Left kidney (tissue), 2 donors: ENCODE measurements around the gene ATP8A2. TPM values are rescaled to one million over a fixed set of nuclear protein-coding genes. Genes with fewer than 3 reads are reported as not detected.
"Not testable (repeated sequence)": the region's sequence is repeated elsewhere in the genome, so short reads cannot be mapped to it uniquely, and the experiment has no call there.

Experiments
- DNase-seq: peaks from one replicate; pipeline ENCODE4 v3.0.0-alpha.2; 2013
- polyA plus RNA-seq: library from polyadenylated mRNA; unstranded; fragments of 120-200 nt; gene quantifications from one replicate; pipeline ENCODE4 v1.2.1, GENCODE V29; 2013; ENCODE audit not compliant: insufficient read length

ATP8A2 gene
- polyA plus RNA-seq, 1 donor = 6.8 TPM

DNA sequence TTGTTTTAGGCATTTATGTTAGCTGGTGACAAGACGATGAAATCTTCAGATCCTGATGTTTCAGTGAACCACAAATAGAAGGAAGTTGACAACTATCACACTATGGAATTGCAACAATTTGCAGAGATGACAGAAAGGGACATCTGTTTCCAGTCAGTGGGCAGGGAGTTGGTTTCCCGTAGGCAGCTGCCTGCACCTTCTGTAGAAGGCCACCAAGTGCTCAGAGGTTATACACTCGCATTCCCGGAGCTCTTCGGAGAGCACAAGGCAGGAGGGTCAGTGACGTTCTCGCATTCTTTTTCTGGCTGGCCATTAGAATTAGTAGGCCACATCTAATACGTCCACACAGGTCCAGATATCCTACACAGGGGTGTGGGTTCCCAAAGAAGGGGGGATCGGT, 550.6 kb downstream of the ATP8A2 start:
- DNase-seq = no peak

GRCh38 chr13:25923217-25924085, 551.7 kb downstream of the ATP8A2 start:
- no peak for DNase-seq

- no peak for DNase-seq
Observed at GRCh38 chr13:25927363-25927762, 555.6 kb downstream of the ATP8A2 start.

GRCh38 chr13:25927932-25928331, 556.2 kb downstream of the ATP8A2 start:
- no peak for DNase-seq

- no peak for DNase-seq
Observed at GRCh38 chr13:25928941-25929505, 557.2 kb downstream of the ATP8A2 start.

DNA sequence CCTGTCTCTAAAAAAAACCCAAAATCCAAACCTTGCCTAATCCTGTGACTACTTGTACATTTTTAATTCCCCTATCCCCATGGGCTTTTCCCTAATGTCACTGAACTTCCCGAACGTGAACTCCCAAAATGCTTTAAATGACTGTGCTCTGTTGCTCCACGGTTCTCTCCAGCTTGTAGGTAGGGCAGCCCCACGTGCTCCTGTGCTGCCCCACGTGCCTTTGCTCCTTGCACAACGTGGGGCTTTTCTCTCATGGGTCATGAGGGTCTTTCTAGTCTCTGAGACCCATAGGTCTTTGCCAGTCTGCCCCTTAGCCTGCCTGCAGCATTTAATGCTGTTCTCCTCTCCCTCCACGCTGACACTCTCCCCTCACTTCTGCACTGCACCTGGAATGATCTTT, 558.0 kb downstream of the ATP8A2 start:
- DNase-seq = no peak

DNA sequence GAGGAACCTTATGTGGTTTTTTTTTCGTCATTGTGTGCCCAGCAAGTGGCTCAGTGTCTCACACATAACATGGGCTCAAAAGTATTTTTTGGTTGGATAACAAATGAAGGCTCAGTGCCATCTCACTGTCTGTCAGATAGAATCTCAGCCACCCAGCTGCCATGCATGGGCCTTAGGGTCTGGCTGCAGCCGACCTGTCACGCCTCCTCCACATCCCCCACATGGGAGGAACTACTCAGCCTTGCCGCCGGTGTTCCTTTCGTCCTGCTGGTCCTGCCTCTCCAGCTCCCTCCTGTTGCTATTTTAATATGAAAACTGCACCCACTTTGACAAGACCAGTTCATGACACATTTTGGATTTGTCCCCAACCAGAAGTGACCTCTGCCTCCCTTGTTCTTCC, 558.9 kb downstream of the ATP8A2 start:
- peak; percentile 53 for DNase-seq

DNA sequence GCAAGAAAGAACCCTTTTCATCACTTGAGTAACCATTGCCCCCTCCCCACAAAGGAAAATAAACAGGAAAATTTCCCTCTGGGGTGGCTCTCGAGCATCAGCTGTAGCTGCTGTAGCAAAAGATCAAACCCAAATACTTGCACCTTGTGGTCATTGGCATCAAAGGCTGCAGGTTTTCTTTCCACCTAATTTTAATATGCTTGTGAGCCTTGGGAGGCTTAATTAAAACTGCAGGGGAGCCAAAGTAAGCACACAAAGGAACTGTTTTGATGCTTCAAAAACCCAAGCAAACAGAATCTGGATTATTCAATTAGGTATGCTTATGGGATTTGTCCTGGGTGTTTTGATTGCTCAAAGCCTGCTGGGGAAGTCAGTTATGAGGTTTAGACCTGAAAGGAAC, 560.6 kb downstream of the ATP8A2 start:
- no peak for DNase-seq

- DNase-seq = no peak
Observed at GRCh38 chr13:25933520-25933919, 561.7 kb downstream of the ATP8A2 start.

GRCh38 chr13:25934127-25934526, 562.4 kb downstream of the ATP8A2 start:
- no peak for DNase-seq

- DNase-seq = no peak
Observed at GRCh38 chr13:25939961-25940687, 568.4 kb downstream of the ATP8A2 start.

DNA sequence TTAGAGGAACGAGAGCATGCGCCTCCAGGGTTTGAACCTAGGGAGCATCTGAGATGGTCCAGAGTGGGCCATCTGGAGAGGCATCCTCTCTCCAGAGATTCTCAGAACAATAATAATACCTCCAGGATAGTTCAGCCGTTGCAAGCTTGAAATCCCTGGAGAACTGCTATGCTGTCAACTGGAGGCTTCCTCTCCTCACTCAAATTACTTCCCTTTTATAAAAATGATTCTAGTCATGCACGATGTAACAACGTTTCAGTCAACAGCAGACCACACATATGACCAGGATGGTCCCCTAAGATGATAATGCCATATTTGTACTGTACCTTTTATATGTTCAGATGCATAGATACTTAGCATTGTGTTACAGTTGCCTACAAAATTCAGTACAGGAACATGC, 571.3 kb downstream of the ATP8A2 start:
- no peak for DNase-seq

- no peak for DNase-seq
Observed at GRCh38 chr13:25943658-25944057, 571.9 kb downstream of the ATP8A2 start.

DNA sequence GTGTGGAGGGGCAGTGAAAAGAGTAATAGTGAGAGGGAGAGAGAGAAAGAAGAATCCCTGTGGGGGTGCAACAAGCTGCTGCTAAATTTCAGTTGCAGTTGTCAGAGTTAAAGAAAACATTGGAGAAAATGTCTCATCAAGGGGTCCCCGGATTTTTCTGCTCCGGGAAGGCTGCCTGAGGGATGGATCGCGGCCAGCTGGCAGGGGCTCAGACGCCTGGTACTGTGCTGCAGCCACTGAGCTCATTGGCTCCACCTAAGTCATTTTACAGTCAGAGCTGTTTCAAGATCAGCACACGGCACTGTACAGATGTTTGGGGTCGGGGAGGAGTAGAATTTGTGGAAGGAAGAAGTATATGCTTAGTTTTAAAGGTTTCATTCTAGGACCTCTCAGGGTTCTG, 573.8 kb downstream of the ATP8A2 start:
- DNase-seq = no peak

DNA sequence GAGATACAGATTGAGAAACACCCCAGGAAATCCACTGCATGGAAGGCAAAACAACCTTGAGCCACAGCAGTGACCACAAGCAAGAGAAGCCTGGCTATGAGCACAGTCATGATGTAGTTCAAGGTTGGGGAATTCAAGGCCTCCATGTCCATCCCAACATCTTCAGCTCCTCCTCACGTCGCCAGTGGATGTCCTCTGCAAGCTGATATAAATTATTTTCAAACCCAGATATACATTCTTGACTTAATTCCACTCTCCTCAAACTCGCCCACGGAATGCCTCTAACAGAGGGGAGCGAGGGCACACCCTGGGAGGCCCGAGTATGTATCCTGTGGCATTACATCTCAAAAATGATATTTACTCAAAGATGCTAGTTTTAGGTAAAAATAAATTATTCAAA, 574.5 kb downstream of the ATP8A2 start:
- no peak for DNase-seq

DNA sequence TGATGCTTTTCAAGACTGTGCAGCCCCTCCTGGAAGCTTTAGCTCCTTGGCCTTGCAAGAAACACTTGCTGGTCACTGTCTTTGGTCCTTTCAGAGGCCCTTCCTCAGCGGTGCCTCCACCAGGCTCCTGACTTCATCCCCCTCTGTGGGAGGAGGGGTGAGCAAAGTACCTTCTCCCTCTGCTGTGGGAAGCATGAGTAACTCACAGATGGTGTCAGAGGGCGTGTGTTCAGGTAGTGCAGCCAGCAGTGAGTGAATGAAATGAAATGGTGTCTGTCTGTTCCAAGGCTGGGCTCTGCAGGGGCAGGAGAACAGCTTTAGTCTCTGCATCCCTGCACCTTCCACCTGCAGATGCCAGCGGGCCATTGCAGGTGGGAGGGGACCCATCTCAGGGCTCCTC, 577.1 kb downstream of the ATP8A2 start:
- no peak for DNase-seq

GRCh38 chr13:25951831-25952230, 580.1 kb downstream of the ATP8A2 start:
- DNase-seq = no peak

GRCh38 chr13:25954080-25954479, 582.3 kb downstream of the ATP8A2 start:
- DNase-seq = not testable (repeated sequence)

DNA sequence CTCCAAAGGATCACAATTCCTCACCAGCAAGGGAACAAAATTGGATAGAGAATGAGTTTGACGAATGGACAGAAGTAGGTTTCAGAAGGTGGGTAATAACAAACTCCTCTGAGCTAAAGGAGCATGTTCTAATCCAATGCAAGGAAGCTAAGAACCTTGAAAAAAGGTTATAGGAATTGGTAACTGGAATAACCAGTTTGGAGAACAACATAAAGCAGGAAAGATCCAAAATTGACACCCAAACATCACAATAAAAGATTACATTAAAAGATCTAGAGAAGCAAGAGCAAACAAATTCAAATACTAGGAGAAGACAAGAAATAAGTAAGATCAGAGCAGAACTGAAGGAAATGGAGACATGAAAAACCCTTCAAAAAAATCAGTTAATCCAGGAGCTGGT, 583.2 kb downstream of the ATP8A2 start:
- DNase-seq = not testable (repeated sequence)

- DNase-seq = no peak
Observed at GRCh38 chr13:25958986-25959385, 587.2 kb downstream of the ATP8A2 start.

GRCh38 chr13:25961294-25961693, 589.5 kb downstream of the ATP8A2 start:
- no peak for DNase-seq

- DNase-seq = no peak
Observed at GRCh38 chr13:25963674-25964073, 591.9 kb downstream of the ATP8A2 start.

DNA sequence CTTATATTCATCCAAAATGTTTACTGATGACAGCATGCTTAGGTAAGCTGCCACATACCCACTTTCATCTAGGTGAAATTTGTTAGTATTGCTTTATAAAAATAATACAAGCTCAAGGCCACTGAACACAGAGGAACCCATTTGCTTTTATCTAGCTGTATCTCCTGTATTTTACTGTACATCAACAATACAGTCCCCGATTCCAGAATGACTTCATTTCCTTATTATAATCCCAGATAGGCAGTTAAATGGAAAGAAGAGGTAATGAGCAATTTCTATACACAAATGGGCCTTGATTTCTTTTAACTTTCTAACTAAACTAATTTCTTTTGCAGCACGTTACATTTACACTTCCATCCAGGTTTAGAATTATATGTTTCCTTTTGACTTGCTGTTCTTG, 593.8 kb downstream of the ATP8A2 start:
- DNase-seq = no peak
